ENCODE measurements around the gene OR8D4. TPM values are rescaled to one million over a fixed set of nuclear protein-coding genes. Genes with fewer than 3 reads are reported as not detected.

The OR8D4 gene
- total RNA-seq, 2 donors from 2014 or later, result 1.6 to 13.2 TPM

GRCh38 chr11:123880912-123881311, 21.1 kb upstream of the OR8D4 start:
- Histone ChIP-seq H3K4me1 (no peaks in the 10 kb centered on the region), H3K9me3 (no peaks in the 10 kb centered on the region), H3K4me3 (no peak overlapping the region), H3K36me3 (replicated peaks in 1 of 2; ENCODE audit: insufficient read depth in 1 of 2, low read depth in 2 of 2) (no peaks in the 10 kb centered on the region), H3K27ac (no peak overlapping the region), H3K27me3 (no peaks in the 10 kb centered on the region)
- TF ChIP-seq CTCF (IDR thresholded peaks at IDR 0.05) (no peak), POLR2A (IDR thresholded peaks at IDR 0.05) (no peak)
- intact Hi-C loops (cut with DNase I), result no loop called here
- ATAC-seq (no peak), DNase-seq (no peak)
- WGBS, 2 donors, result 91 to 92% methylated on average over 4 of the region's 4 CpGs

- no peak for TF ChIP-seq POLR2A (IDR thresholded peaks at IDR 0.05)
- TF ChIP-seq CTCF (IDR thresholded peaks at IDR 0.05), result no peak
- H3K4me3 ChIP-seq, result no peak within 1 kb of the TSS
- 92 to 97% methylated on average over 3 of the region's 3 CpGs for WGBS, 2 donors
These were observed 16.4 kb upstream of the OR8D4 start, which contains the start of gene TMEM225 for GRCh38 chr11:123885570-123885969. TMEM225 (minus strand) TSS chr11:123885670; CDS start chr11:123885425, 245 bp downstream.

GRCh38 chr11:123892031-123892430, 9.9 kb upstream of the OR8D4 start:
- H3K36me3 ChIP-seq (replicated peaks in 1 of 2; ENCODE audit: insufficient read depth in 1 of 2, low read depth in 2 of 2), result no peaks in the 10 kb centered on the region
- intact Hi-C loops (cut with DNase I), result no loop called here
- ATAC-seq (no peak), DNase-seq (no peak)
- H3K9me3 ChIP-seq, result no peaks in the 10 kb centered on the region
- H3K27me3 ChIP-seq, result no peaks in the 10 kb centered on the region
- H3K27ac ChIP-seq, result no peak overlapping the region
- TF ChIP-seq CTCF (IDR thresholded peaks at IDR 0.05) (no peak), POLR2A (IDR thresholded peaks at IDR 0.05) (no peak)
- H3K4me1 ChIP-seq, result no peaks in the 10 kb centered on the region
- H3K4me3 ChIP-seq, result no peak overlapping the region

More at GRCh38 chr11:123885570-123885969, 16.4 kb upstream of the OR8D4 start, which contains the start of gene TMEM225:
- Histone ChIP-seq H3K27me3 (no peaks in the 10 kb centered on the region), H3K27ac (no peak within 1 kb of the TSS), H3K4me1 (no peaks in the 10 kb centered on the region), H3K9me3 (no peaks in the 10 kb centered on the region), H3K36me3 (replicated peaks in 1 of 2; ENCODE audit: insufficient read depth in 1 of 2, low read depth in 2 of 2) (no peaks in the 10 kb centered on the region)
- ATAC-seq (no peak), DNase-seq (no peak)
- intact Hi-C loops (cut with DNase I), result no loop called here

GRCh38 chr11:123899792-123900191, 2.2 kb upstream of the OR8D4 start:
- ATAC-seq (peak; percentile 47), DNase-seq (peak in 2 of 4 donors; percentile 25 to 38)
- TF ChIP-seq POLR2A (IDR thresholded peaks at IDR 0.05) (no peak), CTCF (IDR thresholded peaks at IDR 0.05) (peak in 2 of 7 experiments; percentile 6 to 10)

GRCh38 chr11:123903932-123904331, 2.0 kb downstream of the OR8D4 start:
- H3K4me1 ChIP-seq, result peaks cover 27% of the 10 kb centered on the region
- WGBS, 2 donors, result 92 to 93% methylated on average over 2 of the region's 2 CpGs
- no peak for TF ChIP-seq CTCF (IDR thresholded peaks at IDR 0.05)
- TF ChIP-seq POLR2A (IDR thresholded peaks at IDR 0.05), result no peak
- H3K27me3 ChIP-seq, result no peaks in the 10 kb centered on the region
- intact Hi-C loops (cut with DNase I), result no loop called here
- no peak overlapping the region for H3K27ac ChIP-seq
- ATAC-seq, result no peak
- no peak for DNase-seq
- H3K9me3 ChIP-seq, result no peaks in the 10 kb centered on the region
- no peaks in the 10 kb centered on the region for H3K36me3 ChIP-seq (replicated peaks in 1 of 2; ENCODE audit: insufficient read depth in 1 of 2, low read depth in 2 of 2)
- H3K4me3 ChIP-seq, result no peak overlapping the region

More at GRCh38 chr11:123899792-123900191, 2.2 kb upstream of the OR8D4 start:
- Histone ChIP-seq H3K27ac (no peak overlapping the region), H3K4me3 (no peak overlapping the region), H3K9me3 (no peaks in the 10 kb centered on the region), H3K4me1 (peaks cover 19% of the 10 kb centered on the region), H3K27me3 (no peaks in the 10 kb centered on the region), H3K36me3 (replicated peaks in 1 of 2; ENCODE audit: insufficient read depth in 1 of 2, low read depth in 2 of 2) (no peaks in the 10 kb centered on the region)
- 32 to 50% methylated on average over 3 of the region's 3 CpGs for WGBS, 2 donors
- intact Hi-C loops (cut with DNase I), result no loop called here

Measured in body of pancreas (tissue), 4 donors.